ENCODE results near the gene DOK4. TPM values are rescaled to one million over a fixed set of nuclear protein-coding genes. Genes with fewer than 3 reads are reported as not detected.

The DOK4 gene
- total and polyA plus RNA-seq, 2 of the 8 experiments (the other 6 are each of a cell fraction or from before 2014, with no cell fraction given): 24.0 to 28.9 TPM

- TF ChIP-seq TAF7 (optimal IDR thresholded peaks at IDR 0.05; ENCODE audit: borderline replicate concordance, low read depth, low read length) (peak; percentile 95), SP2 (IDR thresholded peaks at IDR 0.05; ENCODE audit: low read length) (peak; percentile 84), ATF2 (IDR thresholded peaks at IDR 0.05; ENCODE audit: low read length) (no peak), HDAC2 (IDR thresholded peaks at IDR 0.05; ENCODE audit: borderline replicate concordance in 1 of 2, low read depth in 2 of 2, low read length in 2 of 2) (no peak), TEAD4 (IDR thresholded peaks at IDR 0.05; ENCODE audit: low read depth, low read length) (0 out of 2 replicates have a peak, but pooled peaks have one; percentile 41), PHF8 (conservative IDR thresholded peaks at IDR 0.05; ENCODE audit: low read depth, low read length) (peak; percentile 97), YY1 (IDR thresholded peaks at IDR 0.05; ENCODE audit: low read depth, low read length) (peak; percentile 42; the same call in 1 of the 2 replicates), EZH2 (IDR thresholded peaks at IDR 0.05; ENCODE audit: low read depth, low read length, severe bottlenecking) (no peak), GTF2F1 (IDR thresholded peaks at IDR 0.05; ENCODE audit: borderline replicate concordance, low read depth, low read length) (no peak), TAF1 (IDR thresholded peaks at IDR 0.05; ENCODE audit: low read depth, low read length) (peak; percentile 98), SIX5 (IDR thresholded peaks at IDR 0.05; ENCODE audit: low read depth, low read length) (no peak), TBP (IDR thresholded peaks at IDR 0.05; ENCODE audit: low read depth, low read length) (peak; percentile 95), MAX (IDR thresholded peaks at IDR 0.05) (peak; percentile 52), POLR2AphosphoS5 (IDR thresholded peaks at IDR 0.05; ENCODE audit: low read depth, low read length) (peak; percentile 99), ASH2L (IDR thresholded peaks at IDR 0.05; ENCODE audit: low read length) (peak; percentile 60), TCF12 (IDR thresholded peaks at IDR 0.05; ENCODE audit: low read depth, low read length) (0 out of 2 replicates have a peak, but pooled peaks have one; percentile 45), NANOG (IDR thresholded peaks at IDR 0.05; ENCODE audit: insufficient read depth, low read depth, low read length, poor library complexity, severe bottlenecking) (no peak), SUZ12 (IDR thresholded peaks at IDR 0.05; ENCODE audit: low read length) (no peak), GABPA (IDR thresholded peaks at IDR 0.05; ENCODE audit: borderline replicate concordance, insufficient read depth, low read length) (peak; percentile 97), EP300 (IDR thresholded peaks at IDR 0.05; ENCODE audit: borderline replicate concordance in 1 of 2, low read depth in 2 of 2, low read length in 2 of 2) (peak in 1 of 2 experiments; percentile 51; a peak in 1 of 3 replicates)
- TF ChIP-seq, protein P1, sequence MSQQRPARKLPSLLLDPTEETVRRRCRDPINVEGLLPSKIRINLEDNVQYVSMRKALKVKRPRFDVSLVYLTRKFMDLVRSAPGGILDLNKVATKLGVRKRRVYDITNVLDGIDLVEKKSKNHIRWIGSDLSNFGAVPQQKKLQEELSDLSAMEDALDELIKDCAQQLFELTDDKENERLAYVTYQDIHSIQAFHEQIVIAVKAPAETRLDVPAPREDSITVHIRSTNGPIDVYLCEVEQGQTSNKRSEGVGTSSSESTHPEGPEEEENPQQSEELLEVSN (IDR thresholded peaks at IDR 0.05): no peak
These were observed 23.9 kb downstream of the DOK4 start, which contains the start of gene POLR2C (continued) for GRCh38 chr16:57462209-57462977.

Data from H1 (cell line).